GM21390 (cell line): ENCODE data around the gene GALNT5.
"Not testable (repeated sequence)": the region's sequence is repeated elsewhere in the genome, so short reads cannot be mapped to it uniquely, and the experiment has no call there.

Source experiments
- ATAC-seq: cut with Tn5 transposase; IDR thresholded peaks from one replicate; pipeline ENCODE4 v1.9.1; 2021; ENCODE audit not compliant: unreplicated experiment

The GALNT5 gene, protein sequence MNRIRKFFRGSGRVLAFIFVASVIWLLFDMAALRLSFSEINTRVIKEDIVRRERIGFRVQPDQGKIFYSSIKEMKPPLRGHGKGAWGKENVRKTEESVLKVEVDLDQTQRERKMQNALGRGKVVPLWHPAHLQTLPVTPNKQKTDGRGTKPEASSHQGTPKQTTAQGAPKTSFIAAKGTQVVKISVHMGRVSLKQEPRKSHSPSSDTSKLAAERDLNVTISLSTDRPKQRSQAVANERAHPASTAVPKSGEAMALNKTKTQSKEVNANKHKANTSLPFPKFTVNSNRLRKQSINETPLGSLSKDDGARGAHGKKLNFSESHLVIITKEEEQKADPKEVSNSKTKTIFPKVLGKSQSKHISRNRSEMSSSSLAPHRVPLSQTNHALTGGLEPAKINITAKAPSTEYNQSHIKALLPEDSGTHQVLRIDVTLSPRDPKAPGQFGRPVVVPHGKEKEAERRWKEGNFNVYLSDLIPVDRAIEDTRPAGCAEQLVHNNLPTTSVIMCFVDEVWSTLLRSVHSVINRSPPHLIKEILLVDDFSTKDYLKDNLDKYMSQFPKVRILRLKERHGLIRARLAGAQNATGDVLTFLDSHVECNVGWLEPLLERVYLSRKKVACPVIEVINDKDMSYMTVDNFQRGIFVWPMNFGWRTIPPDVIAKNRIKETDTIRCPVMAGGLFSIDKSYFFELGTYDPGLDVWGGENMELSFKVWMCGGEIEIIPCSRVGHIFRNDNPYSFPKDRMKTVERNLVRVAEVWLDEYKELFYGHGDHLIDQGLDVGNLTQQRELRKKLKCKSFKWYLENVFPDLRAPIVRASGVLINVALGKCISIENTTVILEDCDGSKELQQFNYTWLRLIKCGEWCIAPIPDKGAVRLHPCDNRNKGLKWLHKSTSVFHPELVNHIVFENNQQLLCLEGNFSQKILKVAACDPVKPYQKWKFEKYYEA

DNA sequence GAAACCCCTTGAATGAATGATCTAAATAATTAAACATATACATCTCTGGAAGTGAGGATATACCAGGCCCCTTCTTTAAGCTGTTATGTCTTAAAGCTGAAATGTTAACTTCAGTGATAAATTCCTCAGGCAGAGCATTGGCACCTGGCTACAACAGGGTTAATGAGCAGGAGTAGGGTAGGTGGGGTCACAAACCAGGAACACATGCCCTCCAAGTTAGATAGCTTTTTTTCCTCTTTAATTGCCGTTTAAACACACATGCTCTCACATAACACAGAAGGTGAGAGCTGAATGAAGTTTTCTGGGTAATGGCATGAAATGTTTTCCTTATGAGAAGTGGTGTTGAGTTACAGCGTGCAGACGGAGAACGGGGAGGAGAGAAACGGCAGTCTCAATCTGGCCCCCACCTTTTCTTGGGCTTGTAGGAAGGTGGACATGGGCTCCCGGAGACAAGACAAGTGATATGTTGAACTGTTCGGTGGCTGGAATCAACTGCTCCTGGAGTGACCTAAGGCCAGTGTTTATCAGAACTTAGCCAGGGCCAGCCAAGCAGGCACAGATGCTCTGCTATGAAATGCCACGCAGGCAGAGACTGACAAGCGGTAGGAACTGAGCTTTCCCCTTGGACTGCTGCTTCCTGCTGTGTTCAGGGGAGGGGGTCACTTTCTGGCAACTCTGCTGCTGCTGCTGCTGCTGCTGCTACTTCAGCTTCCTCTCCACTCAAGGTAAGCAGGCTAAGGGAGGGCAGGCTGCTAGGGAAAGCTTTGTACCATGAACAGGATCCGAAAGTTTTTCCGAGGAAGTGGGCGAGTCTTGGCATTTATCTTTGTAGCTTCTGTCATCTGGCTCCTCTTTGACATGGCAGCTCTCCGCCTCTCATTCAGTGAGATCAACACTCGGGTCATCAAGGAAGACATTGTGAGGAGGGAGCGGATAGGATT, at the start of gene GALNT5:
Gene GALNT5 (plus strand): TSS at position 394 of the 941 bp plus-strand sequence. CDS start 378 bp downstream, at position 772.
- ATAC-seq: no peak

DNA sequence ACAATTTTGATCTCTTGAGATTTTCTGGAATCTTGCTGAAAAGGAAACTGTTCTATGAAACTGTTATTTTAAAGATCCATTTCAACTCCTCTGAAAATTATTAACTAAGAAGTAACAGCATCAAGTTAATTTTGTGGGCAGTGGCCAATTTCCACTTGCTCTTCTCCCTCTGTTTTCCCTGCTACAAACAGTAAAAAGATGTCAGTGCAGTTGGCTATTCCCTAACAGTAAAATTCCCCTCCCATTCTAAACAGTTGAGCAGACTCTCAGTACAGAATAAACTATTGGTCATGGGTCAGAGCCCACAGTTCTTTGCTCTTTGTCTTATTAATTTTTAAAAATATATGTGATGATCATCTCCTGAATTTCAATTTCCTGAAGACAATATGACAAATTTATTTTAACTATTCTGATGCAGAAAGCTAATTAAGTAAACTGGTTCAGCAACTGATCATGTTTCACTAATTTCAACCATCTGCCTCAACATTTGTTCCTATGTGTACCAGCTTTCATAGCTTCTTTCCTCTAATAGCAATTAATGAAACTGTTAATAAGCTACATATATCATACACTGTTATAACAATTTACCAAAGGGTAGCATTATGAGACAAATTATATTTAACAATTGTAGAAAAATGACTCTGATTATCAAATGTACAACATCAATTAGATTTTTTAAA, 41.1 kb upstream of the GALNT5 start:
- no peak for ATAC-seq

DNA sequence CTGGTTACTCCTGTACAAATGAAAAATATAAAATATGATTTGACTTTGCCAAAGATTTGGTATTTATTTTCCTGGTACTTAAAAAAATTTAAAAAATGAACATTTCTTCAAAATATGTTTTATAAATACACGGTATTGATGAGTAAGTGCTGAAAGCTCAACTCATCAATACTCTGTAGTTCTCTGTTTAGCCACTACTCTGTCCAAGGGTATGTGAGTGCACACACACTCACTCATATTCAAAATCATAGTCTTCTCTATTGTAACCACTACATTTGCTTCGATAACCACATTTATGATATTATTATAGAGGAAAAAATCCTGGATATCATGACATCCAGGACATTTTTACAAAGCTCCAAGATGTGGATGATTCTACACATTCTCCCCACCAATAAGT, 40.1 kb upstream of the GALNT5 start:
- ATAC-seq: no peak

DNA sequence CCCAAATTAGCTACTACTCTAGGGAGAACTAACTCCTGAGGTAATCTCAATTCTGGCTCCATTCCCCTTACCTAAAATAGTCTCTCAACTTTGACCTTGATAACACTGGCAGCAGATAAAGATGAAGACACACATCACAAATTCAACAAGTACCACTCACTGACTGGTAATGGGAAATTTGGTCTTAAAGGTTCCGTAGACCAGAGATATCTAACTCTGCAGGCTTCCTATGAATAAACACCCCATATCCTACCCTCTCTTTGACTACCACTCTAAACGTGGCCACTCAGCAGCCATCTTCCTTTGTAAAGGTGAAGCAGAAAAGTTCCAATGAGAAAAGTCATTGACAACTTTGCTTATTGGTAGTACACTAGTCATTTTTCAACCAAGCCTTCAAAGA, 38.6 kb upstream of the GALNT5 start:
- no peak for ATAC-seq

DNA sequence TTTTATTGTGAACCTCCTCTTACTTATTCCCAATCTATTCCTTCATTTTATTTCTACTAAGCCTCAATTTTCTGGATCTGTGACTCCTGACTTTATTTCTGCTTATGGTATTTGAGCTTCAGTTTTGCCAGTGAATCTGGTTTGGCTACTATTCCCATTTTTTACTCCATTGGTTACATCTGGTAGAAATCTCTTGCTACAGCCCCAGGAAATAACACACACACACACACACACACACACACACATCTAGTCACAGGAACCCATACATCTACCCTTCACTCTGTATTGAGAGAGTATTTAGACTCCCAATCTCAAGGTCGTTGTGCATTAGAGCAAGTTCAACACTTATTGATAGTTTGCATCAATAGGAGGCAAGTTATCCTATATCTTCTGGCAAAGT, 37.0 kb upstream of the GALNT5 start:
- no peak for ATAC-seq

DNA sequence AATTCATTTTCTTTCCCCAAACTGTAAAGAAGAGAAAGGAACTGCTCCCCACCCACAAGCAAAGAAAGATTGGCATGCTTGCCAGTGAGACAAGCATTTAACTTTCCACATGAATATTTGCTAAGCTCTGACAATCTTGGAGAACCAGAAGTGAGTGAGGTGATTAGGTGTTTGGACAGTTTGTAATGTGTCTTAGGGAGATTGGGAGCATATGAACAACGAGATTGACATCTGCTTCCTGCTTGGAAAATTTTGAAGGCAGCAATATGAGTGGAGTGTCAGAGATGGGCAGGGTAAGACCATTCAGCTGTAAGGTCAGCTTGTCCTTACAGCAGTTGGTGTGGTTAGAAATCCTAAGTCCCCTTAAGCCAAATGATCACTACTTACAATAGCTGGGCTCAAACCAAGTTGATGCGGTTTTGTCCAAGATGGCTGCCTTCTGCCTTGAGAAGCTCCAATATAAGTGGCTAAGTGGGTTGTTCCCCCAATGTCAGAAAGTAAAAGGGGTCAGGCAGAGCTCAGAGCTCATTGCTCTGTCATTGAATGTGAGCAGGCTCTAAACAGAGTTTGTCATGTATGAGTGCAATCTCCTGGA, 36.0 kb upstream of the GALNT5 start:
- ATAC-seq: no peak

DNA sequence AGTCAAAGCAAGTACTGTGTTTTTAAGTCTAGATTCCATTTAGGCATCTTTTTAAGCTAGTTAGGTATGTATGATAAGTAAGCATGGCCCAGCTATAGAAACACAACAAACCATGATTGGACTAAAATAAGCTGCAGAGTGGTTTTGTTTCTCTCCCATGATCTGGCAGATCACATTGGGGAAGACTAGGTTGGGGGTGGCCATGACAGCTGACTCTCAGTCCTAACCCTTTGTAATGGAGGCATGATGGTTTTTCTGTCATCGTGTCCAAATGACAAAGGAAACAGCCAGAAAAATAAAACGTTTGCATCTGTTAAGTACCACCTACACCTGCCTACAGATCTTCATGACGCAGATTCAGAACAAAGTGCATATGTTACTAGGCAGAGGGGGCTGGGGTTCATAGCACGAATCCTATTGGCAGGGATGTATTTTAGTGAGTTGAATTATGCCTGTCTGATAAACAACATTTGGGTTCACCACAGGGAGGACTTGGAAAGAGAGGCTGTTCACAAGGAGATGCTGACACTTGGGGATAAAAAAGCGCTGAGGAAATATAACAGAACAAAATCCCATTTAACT, 33.8 kb upstream of the GALNT5 start:
- no peak for ATAC-seq

DNA sequence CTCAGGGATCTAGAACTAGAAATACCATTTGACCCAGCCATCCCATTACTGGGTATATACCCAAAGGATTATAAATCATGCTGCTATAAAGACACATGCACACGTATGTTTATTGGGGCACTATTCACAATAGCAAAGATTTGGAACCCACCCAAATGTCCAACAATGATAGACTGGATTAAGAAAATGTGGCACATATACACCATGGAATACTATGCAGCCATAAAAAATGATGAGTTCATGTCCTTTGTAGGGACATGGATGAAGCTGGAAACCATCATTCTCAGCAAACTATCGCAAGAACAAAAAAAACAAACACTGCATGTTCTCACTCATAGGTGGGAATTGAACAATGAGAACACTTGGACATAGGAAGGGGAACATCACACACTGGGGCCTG, 33.1 kb upstream of the GALNT5 start:
- ATAC-seq: not testable (repeated sequence)

DNA sequence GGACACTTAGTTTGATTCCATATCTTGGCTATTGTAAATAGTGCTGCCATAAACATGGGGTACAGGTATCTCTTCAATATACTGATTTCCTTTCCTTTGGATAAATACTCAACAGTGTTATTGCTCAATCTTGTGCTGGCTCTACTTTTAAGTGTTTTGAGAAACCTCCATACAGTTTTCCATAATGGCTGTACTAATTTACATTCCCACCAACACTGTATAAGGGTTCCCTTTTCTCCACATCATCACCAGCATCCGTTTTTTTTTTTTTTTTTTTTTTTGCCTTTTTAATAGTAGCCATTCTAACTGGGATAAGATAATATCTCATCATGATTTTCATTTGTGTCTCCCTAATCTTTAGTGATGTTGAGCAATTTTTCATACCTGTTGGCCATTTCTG, 29.9 kb upstream of the GALNT5 start:
- no peak for ATAC-seq

DNA sequence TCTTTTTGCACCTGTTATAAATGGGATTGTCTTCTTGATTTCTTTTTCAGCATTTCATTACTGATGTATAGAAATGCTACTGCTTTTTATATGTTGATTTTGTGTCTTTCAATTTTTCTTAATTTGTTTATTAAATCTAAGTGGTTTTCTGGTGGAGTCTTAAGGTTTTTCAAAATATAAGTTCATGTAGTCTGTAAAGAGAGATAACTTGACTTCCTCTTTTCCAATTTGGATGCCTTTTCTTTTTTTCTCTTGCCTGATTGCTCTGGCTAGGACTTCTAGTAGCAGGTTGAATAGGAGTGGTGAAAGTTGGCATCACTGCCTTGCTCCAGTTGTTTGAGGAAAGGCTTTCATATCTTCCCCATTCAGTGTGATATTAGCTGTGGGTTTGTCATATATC, 28.6 kb upstream of the GALNT5 start:
- ATAC-seq: no peak

DNA sequence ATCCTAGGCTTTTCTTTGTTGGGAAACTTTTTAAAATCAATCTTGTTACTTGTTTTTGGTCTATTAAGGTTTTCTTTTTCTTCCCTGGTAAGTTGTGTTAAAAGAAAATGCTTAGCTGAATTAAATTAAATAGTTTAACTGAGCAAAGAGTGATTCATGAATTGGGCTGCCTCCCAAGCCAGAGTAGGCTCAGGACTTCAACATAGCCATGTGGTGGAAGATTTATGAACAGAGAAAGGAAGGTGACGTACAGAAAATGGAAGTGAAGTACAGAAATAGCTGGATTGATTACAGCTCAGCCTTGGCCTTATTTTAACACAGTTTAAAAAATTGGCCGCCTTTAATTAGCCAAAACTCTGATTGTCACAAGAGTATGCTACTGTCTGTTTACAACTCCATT, 27.9 kb upstream of the GALNT5 start:
- ATAC-seq: no peak

DNA sequence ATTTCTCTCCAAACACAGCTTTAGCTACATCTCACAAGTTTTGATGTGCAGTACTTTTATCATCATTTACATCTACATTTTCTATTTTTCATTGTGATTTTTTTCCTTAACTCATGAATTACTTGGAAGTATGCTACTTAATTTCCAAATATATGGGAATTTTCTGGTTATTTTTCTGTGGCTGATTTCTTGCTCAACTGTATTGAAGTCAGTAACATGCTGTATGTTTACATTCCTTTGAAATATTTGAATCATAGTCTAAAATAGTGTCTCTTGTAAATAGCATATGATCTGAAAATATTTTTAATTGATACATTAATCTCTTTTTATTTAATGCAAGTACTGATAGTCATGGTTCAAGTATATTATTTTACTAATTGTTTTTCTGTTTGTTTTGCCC, 26.0 kb upstream of the GALNT5 start:
- no peak for ATAC-seq

DNA sequence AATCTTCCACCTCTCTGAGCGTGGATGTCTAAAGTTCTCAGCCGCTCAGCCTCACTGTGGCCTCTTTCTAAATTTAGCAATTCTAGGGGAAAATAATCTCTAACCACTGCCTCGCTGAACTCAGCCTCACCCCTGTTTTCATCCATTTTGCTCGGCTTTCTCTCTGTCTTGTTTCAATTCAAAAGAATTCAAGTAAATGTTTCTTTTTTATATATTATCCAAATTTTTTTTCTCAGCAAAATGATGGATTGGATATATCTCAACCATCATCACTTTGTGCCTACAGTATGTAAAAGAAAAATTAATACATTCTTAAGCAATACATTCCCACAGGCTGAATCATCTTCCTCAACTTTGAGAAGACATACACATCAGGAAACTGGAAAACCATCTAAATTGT, 24.0 kb upstream of the GALNT5 start:
- ATAC-seq: no peak

DNA sequence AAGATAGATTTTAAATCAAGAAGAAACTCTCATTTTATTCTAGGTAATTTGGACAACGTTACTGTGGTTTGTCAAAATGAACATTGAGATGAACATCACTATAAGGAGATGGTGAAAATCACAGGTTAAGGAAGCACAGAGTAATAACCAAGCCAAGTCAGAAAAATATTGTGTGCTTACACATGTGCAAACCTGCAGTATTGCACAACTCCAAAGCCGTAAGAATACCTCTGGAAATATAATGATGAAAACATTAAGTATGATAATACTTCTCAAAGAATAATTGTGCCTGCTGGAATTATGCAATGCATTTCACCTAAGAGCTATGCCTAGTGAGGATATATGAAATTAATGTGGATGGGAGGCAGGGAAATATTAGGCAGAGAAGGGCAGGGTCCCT, 21.1 kb upstream of the GALNT5 start:
- no peak for ATAC-seq

DNA sequence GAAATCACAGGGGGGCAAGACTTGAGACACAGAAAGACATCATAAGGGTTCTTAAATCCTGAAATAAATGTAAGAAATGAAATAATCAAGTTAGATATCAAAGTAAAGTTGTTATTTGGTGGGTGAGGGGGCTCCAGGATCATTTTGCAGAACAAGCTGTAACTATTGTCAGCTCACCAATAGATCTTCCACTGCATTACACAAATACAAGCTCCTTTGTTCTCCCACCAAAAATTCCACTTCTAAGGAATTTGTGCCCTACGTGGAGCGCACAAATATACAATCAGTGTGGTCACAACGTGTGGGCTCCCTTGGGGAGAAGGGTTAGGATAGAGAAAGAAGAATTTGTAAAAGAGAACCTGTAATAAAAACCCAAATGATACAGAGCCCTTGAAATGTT, 19.2 kb upstream of the GALNT5 start:
- ATAC-seq: no peak

DNA sequence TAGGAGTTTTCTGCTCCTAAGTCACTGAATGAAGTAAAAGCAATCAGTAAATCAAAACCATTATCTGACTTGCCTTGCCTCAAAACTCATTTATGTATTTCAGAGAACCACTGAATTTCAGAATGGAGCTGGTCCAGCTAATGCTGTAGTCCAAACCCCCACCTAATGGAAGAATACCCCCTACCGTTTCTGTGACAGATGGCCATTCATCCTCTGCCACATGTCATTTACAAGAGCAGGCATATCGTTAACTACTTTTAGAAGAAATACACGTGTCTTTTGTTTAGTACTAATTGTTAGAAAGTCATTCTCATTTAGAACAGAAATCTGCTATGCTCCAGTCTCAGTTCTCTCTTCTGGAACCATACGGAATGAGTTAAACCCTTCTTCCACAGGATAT, 12.8 kb upstream of the GALNT5 start:
- no peak for ATAC-seq

DNA sequence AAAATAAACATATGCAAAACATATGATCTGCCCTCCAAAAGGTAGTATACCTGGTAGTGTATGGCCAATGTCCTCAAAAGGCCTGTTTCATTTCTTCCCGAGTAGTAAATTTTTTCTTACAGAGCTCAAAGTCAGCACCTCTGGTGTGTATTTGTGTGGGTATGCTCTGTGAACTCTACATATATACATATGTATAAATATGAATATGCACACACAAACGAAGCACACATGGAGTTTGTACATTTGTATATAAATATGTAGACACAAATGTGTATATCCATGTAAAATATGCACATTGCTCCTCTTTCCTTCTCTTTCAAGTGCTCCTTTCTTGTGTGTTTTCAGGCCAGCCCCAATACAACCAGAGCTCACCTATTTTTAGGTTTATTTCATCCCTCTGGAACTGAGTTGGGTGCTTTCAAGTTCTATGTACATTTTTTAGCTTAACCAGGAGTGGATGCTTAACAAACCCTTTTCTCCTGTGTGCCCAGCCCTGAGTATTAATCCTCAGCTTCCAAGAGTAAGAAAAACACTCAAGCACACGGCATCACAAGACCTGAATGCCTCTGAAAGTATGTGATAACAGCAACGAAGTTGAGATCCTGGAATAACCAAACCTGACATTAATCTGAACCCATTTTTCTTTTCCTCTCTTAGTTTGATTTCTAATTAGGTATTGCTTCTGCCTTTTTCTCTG, 12.2 kb upstream of the GALNT5 start:
- ATAC-seq: no peak

DNA sequence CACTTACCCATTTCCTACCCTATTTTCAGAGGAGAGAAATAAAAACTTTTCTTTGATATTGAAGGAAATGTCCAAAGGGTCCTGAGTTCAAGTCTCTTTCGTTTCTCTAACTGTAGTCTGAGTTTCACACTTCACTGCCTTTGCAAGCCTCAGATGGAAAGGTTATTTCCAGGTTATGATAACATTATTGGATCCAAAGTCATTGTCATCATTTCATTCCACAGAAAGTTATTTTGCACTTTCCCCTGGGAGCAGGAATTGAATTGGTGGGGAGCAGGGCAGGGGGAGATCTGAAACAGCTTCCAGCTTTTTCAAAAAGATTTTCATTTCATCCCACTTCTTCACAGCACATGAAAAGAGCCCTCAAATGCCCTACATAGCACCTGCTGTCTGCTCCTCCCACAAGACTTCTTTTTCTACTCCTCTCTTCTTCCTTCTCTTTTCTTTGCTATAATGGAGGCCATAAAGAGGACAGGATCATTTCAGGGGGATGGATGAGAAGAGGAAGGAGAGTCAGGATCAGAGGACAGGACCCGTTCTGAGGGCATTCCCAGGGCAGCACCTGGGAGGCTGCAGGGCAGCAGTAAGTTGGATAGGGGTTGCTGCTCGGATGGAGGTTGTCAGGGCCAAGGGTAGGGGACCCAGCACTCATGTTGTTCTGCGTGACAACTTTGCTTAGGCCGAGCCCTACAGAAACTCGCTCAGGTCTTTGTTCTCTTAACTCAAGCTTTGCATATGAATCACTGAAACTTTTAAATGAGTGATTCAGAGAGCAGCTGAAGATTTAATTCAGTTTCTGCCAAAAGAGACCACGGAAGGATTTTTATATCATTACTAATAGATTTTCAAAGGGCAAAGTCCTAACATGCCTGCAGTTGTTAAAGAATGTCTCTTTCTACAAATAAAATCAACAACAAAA, 11.4 kb upstream of the GALNT5 start:
- ATAC-seq: peak; percentile 96
